Activated T-helper 1 cell treated with Interleukin-2 at 50 U/mL for 16 hours (primary cell): ENCODE data around the gene SNU13.
"Not testable (repeated sequence)": the region's sequence is repeated elsewhere in the genome, so short reads cannot be mapped to it uniquely, and the experiment has no call there.

Source experiments
- DNase-seq: peaks from one replicate; pipeline ENCODE4 v3.0.0-alpha.2; 2020; ENCODE audit warnings: low read depth

The SNU13 gene

DNA sequence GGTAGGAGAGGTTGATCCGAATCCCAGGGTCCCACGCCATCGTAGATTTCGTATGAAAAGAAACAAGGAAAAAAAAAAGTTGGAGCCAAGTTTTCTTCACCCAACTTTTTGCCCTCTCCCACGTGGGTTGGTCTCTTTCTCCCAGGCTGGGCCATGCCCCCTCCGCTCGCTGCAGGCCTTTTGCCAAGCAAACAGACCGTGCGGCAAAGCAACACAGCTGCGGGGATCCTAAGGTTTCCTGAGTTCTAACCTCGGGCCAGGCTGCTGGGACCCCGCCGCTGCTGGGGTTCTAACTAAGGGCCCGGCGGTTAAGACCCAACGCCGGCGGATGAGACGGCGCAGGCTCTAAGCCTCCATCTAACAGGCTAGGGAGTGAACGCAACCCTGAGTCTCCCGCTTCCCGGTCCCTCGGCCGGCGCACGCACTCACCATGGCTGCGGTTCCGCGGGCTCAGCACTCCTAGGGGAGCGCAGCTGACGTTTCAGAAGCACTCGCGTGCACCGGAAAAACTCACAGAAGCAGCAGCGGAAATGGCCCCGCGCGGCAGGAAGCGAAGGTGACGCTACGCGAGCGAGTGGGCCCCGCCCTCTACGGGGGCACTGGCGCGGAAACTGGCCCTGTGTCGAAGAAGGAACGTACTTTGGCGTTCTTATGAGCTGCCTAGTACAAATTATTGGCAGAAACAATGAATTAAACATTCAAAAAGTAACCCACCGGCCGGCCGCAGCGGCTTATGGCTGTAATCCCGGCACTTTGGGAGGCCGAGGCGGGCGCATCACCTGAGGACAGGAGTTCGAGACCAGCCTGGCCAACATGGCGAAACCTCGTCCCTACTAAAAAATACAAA, at the start of gene SNU13:
TSS of gene SNU13 (minus strand) at position 503 of the 847 bp plus-strand sequence. CDS start at position 432, 71 bp downstream.
- peak; percentile 89 for DNase-seq

DNA sequence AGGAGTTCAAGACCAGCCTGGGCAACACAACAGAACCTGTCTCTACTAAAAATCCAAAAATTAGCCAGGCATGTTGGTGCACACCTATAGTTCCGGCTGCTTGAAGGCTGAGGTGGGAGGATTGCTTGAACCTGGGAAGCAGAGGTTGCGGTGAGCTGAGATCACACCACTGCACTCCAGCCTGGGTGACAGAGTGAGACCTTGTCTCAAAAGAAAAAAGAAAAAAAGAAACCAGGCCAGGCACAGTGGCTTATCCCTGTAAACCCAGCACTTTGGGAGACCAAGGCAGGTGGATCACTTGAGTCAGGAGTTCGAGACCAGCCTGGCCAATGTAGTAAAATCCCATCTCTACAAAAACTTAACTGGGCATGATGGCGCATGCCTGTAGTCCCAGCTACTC, 44.6 kb upstream of the SNU13 start:
- not testable (repeated sequence) for DNase-seq

DNA sequence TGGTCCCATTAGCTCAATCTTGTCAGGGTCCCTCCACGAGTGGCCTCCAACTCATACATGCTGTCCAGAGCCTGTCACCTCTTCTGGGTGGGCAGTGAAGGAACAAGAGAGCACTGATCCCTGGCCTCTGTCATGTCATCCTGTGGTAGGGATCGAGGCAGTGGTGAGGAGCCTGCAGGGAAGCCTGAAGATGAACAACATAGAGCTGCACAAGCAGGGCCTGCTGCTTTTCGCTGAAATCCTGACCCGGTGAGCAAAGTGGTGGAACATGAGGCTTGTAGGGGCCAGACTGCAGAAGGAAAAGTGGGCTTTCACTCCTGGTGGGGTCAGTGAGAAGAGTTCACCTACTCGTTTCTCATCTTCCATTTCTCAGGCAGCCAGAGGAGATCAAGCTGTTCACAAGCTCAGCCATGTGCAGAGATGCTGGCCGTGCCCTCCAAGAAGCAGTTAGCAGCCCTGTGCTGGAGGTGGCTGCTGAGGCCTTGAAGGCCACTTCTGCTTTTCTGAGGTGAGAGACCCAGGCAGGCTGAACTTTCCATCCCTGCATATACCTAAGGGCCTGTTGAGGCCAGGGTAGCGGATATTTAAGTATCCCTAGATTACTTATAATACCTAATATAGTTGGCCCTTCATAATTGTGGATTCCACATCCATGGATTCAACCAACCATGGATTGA, 43.6 kb upstream of the SNU13 start:
- no peak for DNase-seq

DNA sequence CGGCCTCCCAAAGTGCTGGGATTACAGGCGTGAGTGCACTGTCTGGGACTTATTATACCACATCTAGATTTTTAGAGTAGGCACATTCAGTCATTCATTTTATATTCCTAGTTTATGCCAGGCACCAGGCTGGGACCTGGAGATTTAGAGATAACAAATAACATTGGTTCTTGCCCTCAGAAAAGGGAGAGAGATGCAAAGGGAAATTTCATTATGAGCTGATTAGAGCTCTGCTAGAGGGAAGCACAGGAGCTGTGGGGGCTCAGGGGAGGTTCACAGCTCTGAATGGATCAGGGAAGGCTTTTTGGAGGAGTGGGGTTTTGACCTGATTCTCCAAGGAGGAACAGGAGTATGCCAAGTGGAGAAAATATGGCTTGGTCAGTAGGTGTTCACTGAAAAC, 42.9 kb upstream of the SNU13 start:
- no peak for DNase-seq

DNA sequence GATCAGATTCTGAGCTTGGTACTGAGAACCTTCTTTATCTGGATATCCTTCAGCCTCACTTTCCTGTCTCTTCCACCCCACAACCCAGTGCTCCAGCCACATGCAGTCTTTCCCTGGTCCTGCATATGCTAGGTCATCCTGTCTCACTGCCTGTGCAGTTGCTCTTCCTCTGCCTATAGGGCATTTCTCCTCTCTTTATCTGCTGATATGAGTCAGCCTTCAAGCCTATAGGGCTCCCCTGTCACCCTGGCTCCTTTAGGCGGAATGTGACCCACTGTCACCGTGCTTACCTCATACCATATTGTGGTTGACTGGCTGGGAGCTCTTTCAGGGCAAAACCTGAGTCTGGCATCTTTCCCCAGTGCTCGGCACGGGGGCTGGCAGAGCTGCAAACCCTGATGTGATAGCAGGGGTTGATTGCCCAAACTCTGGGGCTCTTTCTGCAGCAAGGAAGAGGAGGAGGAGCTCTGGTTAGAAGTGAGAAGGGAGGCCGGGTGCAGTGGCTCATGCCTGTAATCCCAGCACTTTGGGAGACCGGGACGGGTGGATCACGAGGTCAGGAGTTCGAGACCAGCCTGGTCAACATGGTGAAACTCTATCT, 36.9 kb upstream of the SNU13 start:
- DNase-seq, result no peak

DNA sequence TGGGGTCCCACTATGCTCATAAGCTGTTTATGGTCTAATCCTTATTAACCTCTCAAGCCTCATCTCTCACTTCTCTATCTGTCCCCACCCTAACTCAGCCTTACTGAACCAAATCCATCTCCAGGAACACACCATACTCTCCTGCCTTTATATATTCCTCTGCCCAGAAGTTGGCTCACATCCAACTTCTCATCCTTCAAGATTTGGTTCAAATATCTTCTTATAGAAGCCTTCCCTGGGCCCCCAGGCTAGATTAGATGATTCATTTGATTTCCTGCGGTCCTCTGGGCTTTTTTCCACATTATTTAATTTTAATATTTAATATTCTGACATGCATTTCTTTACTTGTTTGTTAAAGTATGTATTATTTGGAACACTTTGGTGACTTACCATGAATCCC, 33.8 kb upstream of the SNU13 start:
- no peak for DNase-seq

DNA sequence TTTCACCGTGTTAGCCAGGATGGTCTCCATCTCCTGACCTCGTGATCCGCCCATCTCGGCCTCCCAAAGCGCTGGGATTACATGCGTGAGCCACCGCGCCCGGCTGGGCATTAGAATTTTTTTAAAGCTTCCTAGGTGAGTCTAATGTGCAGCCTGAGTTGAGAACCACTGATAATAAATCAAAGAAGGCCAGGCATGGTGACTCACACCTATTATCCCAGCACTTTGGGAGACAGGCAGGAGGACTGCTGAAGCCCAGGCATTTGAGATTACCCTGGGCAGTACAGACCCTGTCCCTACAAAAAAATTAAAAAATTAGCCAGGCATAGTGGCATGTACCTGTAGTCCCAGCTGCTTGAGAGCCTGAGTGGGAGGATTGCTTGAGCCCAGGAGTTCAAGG, 24.3 kb upstream of the SNU13 start:
- no peak for DNase-seq

DNA sequence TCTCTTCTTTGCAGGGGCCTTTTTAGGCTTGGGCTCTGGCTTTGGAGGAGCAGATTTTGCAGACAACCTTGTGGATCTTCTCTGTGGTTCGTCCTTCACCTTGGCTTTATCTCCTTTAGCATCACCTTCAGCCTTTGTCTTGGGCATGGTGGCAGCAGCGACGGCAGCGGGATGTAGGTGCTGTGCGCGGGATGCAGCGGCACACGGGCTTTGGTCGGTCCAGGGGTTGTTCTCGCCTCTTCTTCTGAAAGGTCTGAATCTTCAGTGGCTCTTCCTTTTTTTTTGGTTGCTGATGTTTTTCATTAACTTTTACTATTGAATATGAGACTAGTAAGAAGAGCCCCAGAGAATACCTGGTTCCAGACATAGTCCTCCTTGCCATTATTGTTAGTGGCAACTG, 20.7 kb upstream of the SNU13 start:
- no peak for DNase-seq

DNA sequence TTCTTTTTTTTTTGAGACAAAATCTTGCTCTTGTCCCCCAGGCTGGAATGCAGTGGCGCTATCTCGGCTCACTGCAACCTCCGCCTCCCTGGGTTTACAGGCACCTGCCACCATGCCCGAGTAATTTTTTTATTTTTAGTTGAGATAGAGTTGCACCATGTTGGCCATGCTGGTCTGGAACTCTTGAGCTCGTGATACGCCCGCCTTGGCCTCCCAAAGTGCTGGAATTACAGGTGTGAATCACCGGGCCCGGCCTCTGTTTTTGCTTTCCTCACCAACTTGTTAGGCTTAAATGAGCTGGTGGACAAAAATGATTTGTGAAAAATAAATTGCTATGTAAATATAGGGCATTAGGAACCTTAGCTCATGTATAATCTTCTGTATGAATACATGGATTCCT, 14.1 kb upstream of the SNU13 start:
- no peak for DNase-seq

DNA sequence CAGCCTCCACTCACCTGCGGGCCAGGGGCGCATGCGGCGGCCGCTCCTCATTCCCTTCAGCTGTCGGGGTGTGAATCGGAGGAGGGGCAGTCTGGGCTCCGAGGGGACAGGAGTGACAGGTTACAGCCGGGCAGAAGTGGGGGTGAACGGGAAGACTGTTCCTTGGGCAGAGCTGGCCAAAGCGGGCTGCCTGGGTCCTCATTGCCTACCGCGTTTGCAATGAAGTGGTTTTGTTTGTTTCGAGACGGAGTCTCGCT, 11.4 kb upstream of the SNU13 start:
- DNase-seq, result no peak

DNA sequence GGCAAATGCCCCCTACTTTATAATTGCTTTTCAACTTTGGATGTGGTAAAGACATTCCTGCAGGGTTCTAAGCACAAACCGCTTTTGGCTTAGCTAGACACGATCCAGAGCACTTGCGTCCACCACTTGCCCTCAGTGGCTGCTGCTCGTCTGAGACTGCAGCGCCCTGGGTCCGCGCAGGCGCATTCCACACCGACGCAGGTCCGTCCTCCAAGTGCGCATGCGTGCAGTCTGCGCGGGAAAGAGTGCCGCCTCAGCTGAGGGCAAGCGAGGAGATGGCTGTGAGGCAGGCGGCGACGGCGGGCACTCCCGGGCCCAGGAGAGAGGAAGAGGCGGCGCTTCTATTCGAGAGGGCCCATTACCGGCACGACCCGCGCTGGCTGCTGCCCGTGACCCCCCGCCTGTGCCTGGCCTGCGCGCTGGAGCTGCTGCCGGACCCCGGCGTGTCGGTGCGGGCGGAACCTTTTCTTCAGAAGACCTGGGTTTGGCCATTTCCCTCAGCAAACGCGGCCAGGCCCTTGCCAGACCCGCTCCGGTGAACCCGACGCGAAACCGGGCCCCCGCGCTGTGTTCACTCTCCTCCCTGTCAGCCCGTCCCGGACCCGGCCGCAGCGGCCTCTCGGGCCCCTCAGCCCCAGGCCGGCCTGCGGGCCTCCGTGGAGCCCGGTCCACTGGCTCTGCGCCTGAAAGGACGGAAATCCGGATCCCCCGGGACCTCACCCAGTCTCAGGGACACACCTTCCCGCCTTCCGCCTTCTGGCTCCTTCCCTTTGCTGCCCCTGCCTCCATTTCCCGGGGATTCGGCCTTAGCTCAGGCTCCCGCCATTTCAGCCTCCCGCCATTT, 10.8 kb upstream of the SNU13 start, which contains the start of gene MEI1:
TSS of gene MEI1 (plus strand) at position 240 of the 844 bp plus-strand sequence. CDS start at position 276, 36 bp downstream.
- peak; percentile 88 for DNase-seq

DNA sequence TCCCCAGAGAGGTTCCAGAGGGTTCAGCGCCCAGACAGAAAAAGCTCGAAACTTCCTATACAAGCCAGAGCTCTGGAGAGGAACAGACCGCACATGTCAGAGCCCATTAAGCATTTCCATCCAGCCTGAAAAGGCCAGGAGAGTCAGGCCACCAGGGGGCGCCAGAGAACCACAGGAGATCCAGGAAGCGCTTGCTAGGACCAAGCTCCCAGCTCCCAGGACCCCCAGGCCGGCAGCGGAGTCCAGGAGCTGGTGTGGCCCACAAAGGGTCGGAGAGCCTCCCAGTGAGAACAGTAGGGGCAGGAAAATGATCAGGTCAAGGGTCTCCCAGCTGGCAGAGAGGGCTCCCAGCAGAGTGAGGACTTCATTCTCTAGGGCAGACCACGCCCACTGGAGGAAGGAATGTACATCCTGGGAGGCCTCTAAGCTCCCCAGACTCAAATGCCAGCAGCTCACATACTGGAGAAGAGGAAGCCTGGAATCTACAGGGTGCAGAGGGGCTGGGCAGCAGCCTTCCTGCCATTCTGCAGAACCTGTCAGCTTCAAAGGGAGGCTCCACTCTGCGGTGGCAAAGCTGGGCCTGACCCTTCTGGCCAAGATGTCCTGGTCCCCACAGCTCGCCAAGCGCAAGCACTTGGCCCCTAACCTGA, 8.6 kb upstream of the SNU13 start:
- DNase-seq, result peak; percentile 79

DNA sequence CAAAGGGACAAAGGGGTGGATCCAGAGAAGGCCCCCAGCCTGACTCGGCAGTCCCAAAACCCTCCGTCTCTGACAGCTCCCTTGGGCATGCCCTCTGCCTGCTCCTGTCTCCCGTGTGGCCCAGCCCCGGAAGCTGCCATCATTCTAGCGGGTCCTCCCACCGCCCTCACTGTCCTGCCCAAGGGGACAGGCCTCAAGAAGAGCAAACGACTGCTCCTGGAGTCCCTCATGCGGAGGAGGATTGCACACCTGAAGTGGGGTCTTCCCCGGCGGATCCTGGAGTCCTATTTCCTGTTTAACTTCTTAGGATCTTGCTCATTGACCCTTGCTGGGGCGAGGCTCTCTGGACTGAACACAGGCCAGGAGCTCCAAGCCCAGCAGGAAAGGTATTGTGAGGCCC, 8.0 kb upstream of the SNU13 start:
- DNase-seq, result no peak

DNA sequence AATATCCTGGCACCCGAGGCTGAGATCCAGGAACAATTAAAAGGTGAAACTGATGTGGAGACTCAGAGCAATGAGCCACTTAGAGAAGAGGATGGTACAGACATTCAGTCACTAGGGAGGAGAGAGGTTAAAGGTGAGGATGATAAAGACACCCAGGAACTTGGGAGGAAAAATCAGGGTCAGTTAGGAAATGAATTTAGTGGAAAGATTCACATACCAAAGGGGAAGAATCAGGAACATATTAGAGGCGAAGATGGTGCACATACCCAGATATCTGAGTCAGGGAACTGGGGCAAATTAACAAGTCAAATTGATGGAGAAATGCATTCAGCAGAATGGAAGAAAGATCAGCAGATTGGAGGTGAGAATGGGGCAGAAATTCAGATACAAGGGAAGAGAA, 6.5 kb upstream of the SNU13 start:
- DNase-seq, result no peak

DNA sequence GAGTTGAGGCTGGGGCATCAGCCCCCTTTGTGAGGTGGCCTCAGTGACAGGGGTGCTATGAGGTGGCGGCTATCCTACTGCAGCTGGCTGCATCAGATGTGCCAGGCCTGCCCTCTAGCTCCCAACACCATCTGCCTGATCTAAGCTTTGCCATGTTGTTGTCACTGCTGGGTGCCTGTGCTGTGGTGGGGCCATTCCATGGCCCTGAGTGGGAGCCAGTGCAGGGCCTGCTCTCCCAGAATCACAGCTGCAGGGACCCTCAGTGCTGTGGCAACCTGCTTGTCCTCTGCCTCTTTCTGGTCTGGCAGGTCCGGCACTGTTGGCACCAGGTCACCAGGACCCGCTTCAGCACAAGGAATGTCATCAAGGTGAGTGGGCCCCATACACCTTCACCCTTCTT, 1.8 kb upstream of the SNU13 start:
- DNase-seq, result no peak

DNA sequence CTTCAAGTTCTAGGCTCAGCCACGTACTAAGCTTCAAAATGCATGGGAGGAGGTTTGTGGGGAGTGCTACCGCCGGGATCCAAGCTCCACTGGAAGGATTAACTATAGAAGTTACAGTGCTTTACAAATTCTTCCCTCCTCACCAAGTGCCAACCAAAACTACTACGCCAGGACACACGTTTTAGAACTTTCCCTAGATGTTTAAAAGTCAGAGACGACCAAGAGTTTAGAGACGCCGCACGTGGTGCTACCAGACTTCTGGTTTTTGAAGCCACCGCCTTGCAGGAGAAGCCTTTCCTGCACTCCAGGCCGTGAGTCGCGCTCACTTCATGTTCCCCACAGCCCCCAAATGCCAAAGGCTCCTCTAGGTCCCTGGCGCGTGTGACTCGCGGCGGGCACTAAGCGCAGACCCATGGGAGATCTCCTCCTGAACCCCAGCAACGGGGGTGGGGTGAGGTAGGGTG, 734 bp downstream of the SNU13 start:
- DNase-seq, result no peak

DNA sequence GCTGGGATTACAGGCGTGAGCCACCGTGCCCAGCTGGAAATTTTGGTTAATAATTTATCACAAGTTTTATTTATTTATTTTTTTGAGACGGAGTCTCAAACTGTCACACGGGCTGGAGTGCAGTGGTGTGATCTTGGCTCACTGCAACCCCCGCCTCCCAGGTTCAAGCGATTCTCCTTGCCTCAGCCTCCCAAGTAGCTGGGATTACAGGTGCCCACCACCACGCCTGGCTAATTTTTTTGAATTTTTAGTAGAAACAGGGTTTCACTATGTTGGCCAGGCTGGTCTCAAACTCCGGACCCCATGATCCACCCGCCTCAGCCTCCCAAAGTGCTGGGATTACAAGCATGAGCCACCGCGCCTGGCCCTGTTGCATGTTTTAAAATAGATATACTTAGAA, 1.8 kb downstream of the SNU13 start:
- not testable (repeated sequence) for DNase-seq

DNA sequence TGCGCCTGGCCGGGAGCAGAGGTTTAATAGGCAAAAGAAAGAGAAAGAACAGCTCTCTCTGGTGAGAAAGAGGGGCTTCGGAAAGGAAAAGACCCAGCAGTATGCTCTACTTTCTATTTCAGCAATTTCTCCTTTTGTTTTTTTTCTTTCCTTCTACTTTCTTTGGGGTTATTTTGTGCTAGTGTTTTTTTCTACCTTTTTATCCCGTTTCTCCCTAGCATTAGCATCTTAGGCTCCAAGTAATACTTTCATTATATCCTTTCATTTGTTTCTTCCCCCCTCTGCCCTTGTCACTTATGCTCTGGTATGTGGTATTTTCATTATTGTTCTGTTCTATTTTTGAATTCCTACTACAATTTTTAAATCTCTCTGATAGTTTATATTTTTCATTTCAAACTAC, 4.5 kb downstream of the SNU13 start:
- no peak for DNase-seq

DNA sequence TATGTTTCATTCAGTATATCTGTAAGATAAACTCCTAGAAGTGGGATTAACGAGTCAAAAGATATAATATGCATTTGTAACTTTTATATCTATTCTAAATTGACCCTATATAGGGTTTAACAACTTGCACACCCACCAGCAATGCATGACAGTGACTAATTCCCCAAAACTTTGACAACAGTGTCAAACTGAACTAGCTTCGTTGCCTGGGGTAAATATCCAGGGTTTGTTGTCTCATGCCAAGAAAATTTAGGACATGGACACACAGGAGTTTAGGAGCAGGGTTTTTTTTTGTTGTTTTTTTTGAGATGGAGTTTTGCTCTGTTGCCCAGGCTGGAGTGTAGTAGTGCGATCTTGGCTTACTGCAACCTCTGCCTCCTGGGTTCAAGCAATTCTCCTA, 5.1 kb downstream of the SNU13 start:
- DNase-seq, result no peak

DNA sequence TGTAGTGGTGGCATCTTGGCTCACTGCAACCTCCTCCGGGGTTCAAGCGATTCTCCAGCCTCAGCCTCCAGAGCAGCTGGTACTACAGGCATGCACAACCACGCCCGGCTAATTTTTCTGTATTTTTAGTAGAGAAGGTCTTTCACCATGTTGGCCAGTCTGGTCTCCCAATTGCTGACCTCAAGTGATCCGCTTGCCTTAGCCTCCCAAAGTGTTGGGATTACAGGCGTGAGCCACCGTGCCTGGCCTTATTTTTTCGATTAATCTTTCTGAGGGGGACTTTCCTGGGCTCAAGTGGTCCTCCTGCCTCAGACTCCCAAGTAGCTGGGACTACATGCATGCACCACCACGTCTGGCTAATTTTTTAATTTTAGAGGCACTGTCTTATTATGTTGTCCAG, 5.6 kb downstream of the SNU13 start:
- no peak for DNase-seq

DNA sequence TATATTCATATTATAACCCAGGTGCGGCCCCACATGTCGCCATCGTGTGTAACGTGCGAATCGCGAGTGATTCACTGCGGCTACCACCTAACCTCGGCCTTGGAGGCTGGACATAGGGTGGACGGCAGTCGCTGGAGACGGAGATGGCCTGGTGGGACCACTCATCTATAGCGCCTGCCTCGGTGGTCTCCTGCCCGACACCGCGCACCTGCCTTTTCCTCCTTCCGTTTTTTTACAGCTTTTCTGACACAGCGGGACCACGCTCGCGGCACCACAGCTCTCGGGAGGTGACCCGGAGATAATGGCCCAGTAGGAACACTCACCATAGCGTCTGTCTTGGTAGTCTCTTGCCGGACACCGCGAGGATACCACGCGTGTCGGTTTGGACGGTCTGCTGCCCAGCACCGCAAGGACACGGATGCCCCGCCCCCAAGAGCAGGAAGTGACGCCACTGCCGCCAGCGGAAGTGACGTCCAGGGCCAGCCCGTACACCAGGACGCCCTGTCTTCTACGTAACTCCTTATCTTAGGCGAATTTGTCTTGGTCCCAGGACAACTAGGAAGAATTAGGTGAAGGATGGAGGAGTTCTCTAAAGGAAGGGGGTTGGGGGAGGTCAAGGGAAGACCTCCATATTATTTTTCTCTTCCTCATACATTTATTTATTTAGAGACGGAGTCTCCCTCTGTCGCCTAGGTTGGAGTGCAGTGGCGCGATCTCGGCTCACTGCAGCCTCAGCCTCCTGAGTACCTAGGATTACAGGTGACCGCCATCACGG, 6.4 kb downstream of the SNU13 start:
- DNase-seq, result peak; percentile 76
